ENCODE measurements around the gene FTH1. TPM values are rescaled to one million over a fixed set of nuclear protein-coding genes. Genes with fewer than 3 reads are reported as not detected.
"Not testable (repeated sequence)": the region's sequence is repeated elsewhere in the genome, so short reads cannot be mapped to it uniquely, and the experiment has no call there.

Gene FTH1
- total RNA-seq, 2 donors from 2014 or later, result 2,726 to 3,432 TPM

- intact Hi-C loops (cut with DNase I), result loop anchor here in 1 of 2 donors (5.0 kb wide), 1 partner anchor 152 kb away; no protein-coding TSS in a partner anchor
- DNase-seq, result no peak
- no peak for ATAC-seq
Observed at GRCh38 chr11:61954106-61954850, 13.2 kb downstream of the FTH1 start.

- DNase-seq, ATAC-seq: not testable (repeated sequence)
- intact Hi-C loops (cut with DNase I), result loop anchor here in 1 of 2 donors (5.0 kb wide), 1 partner anchor 151 kb away; no protein-coding TSS in a partner anchor
Observed at GRCh38 chr11:61953632-61954031, 13.8 kb downstream of the FTH1 start.

GRCh38 chr11:61952882-61953281 is 14.6 kb downstream of the FTH1 start:
- intact Hi-C loops (cut with DNase I), result loop anchor here in 1 of 2 donors (5.0 kb wide), 1 partner anchor 151 kb away; no protein-coding TSS in a partner anchor
- DNase-seq (no peak), ATAC-seq (no peak)

- no peak for ATAC-seq
- intact Hi-C loops (cut with DNase I), result loop anchor here in 1 of 2 donors (5.0 kb wide), 1 partner anchor 149 kb away; no protein-coding TSS in a partner anchor
- DNase-seq, result no peak
Observed at GRCh38 chr11:61951484-61952135, 15.8 kb downstream of the FTH1 start.

- DNase-seq (no peak), ATAC-seq (no peak)
- intact Hi-C loops (cut with DNase I), result loop anchor here in 1 of 2 donors (5.0 kb wide), 1 partner anchor 148 kb away; no protein-coding TSS in a partner anchor
Observed at GRCh38 chr11:61950035-61950547, 17.3 kb downstream of the FTH1 start, which contains the start of gene BEST1. TSS of gene BEST1 (plus strand) at chr11:61950351. CDS start at chr11:61951807, 1,456 bp downstream.

GRCh38 chr11:61949169-61950034 is 18.0 kb downstream of the FTH1 start:
- peak; percentile 84 to 86 for ATAC-seq
- intact Hi-C loops (cut with DNase I), result loop anchor here (5.0 kb wide), 3 partner anchors 52 to 147 kb away; no protein-coding TSS in a partner anchor
- DNase-seq, result peak; percentile 83

- DNase-seq, result no peak
- ATAC-seq, result no peak
- intact Hi-C loops (cut with DNase I), result loop anchor here (5.0 kb wide), 2 partner anchors 51 to 134 kb away; no protein-coding TSS in a partner anchor
Observed at GRCh38 chr11:61948505-61948904, 18.9 kb downstream of the FTH1 start.

- ATAC-seq, result peak; percentile 82
- intact Hi-C loops (cut with DNase I), result loop anchor here (2.0 to 5.0 kb wide), 5 partner anchors 49 to 151 kb away; no protein-coding TSS in a partner anchor
- peak; percentile 92 for DNase-seq
Observed at GRCh38 chr11:61947486-61948210, 19.8 kb downstream of the FTH1 start.

- intact Hi-C loops (cut with DNase I), result loop anchor here (2.0 to 5.0 kb wide), 5 partner anchors 48 to 150 kb away; no protein-coding TSS in a partner anchor
- ATAC-seq (no peak), DNase-seq (no peak)
Observed at GRCh38 chr11:61946894-61947293, 20.5 kb downstream of the FTH1 start.

GRCh38 chr11:61945191-61945590 is 22.2 kb downstream of the FTH1 start:
- intact Hi-C loops (cut with DNase I), result loop anchor here (5.0 kb wide), 2 partner anchors 48 to 137 kb away; no protein-coding TSS in a partner anchor
- DNase-seq, result no peak
- no peak for ATAC-seq

- DNase-seq, result no peak
- intact Hi-C loops (cut with DNase I), result no loop called here
- ATAC-seq, result no peak
Observed at GRCh38 chr11:61940466-61940865, 27.0 kb downstream of the FTH1 start.

- ATAC-seq, result no peak
- DNase-seq, result no peak
- intact Hi-C loops (cut with DNase I), result no loop called here
Observed at GRCh38 chr11:61935861-61936260, 31.6 kb downstream of the FTH1 start.

- intact Hi-C loops (cut with DNase I), result no loop called here
- ATAC-seq (no peak), DNase-seq (no peak)
Observed at GRCh38 chr11:61930933-61931332, 36.5 kb downstream of the FTH1 start.

- intact Hi-C loops (cut with DNase I), result no loop called here
- ATAC-seq, result no peak
Observed at GRCh38 chr11:61928606-61929005, 38.8 kb downstream of the FTH1 start.

GRCh38 chr11:61927501-61927900 is 39.9 kb downstream of the FTH1 start:
- intact Hi-C loops (cut with DNase I), result no loop called here
- ATAC-seq (no peak), DNase-seq (no peak)

More at GRCh38 chr11:61928606-61929005, 38.8 kb downstream of the FTH1 start:
- no peak for DNase-seq

- DNase-seq (no peak), ATAC-seq (no peak)
- intact Hi-C loops (cut with DNase I), result no loop called here
Observed at GRCh38 chr11:61926235-61926634, 41.2 kb downstream of the FTH1 start.

- DNase-seq (no peak), ATAC-seq (no peak)
Observed at GRCh38 chr11:61925736-61926135, 41.7 kb downstream of the FTH1 start.

GRCh38 chr11:61924064-61924455 is 43.4 kb downstream of the FTH1 start:
- intact Hi-C loops (cut with DNase I), result no loop called here
- DNase-seq (no peak), ATAC-seq (no peak)

More at GRCh38 chr11:61925736-61926135, 41.7 kb downstream of the FTH1 start:
- intact Hi-C loops (cut with DNase I), result no loop called here

All from left cardiac atrium (tissue), 4 donors.